Spleen (tissue), 11 donors: ENCODE results near the gene ZFYVE19. TPM values are rescaled to one million over a fixed set of nuclear protein-coding genes. Genes with fewer than 3 reads are reported as not detected.
A peak's percentile ranks its signal among the peaks of the same experiment; 100 is the strongest.

Experiments
- DNase-seq: peaks from one replicate; pipeline ENCODE4 v3.0.0-alpha.2; 2020
- H3K27ac ChIP-seq, 8 donors: fragments of 200-600 bp; sonication (generic) in 7 of 8; 1 replicate in 4 of 8; 2 replicates in 4 of 8; pipeline versions ENCODE4 v1.5.0 to v1.8.0; 2016 to 2021; ENCODE audit warnings: inconsistent platforms in 4 of 8, mild to moderate bottlenecking in 4 of 8, moderate library complexity in 1 of 8
- H3K27me3 ChIP-seq, 7 donors: fragments of 200-600 bp; sonication (generic) in 6 of 7; replicated peaks in 1 of 7; 1 replicate in 4 of 7; 2 replicates in 3 of 7; pipeline versions ENCODE4 v1.5.0 to v1.8.0; 2016 to 2021; ENCODE audit warnings: inconsistent platforms in 3 of 7, mild to moderate bottlenecking in 1 of 7
- H3K36me3 ChIP-seq, 6 donors: fragments of 200-600 bp; sonication (generic) in 5 of 6; 1 replicate in 4 of 6; 2 replicates in 2 of 6; pipeline versions ENCODE4 v1.5.0 to v1.8.0; 2016 to 2021; ENCODE audit warnings: inconsistent platforms in 2 of 6
- H3K4me1 ChIP-seq, 6 donors: fragments of 200-600 bp; sonication (generic) in 5 of 6; 1 replicate in 3 of 6; 2 replicates in 3 of 6; pipeline versions ENCODE4 v1.5.0 to v1.8.0; 2016 to 2021; ENCODE audit warnings: inconsistent platforms in 3 of 6
- H3K4me3 ChIP-seq, 8 donors: fragments of 200-600 bp; sonication (generic) in 7 of 8; 1 replicate in 4 of 8; 2 replicates in 4 of 8; pipeline versions ENCODE4 v1.5.0 to v1.8.0; 2016 to 2021; ENCODE audit warnings: inconsistent platforms in 4 of 8, mild to moderate bottlenecking in 4 of 8, moderate library complexity in 2 of 8
- H3K9me3 ChIP-seq, 8 donors: fragments of 200-600 bp; sonication (generic) in 7 of 8; 1 replicate in 4 of 8; 2 replicates in 4 of 8; pipeline versions ENCODE4 v1.5.0 to v1.8.0; 2016 to 2021; ENCODE audit warnings: inconsistent platforms in 4 of 8
- CTCF ChIP-seq, 11 experiments: fragments of 200-600 bp in 7 of 11; fragments of 450-650 bp in 4 of 11; sonication (generic) in 4 of 11; IDR thresholded peaks in 8 of 11; conservative IDR thresholded peaks in 3 of 11; 1 replicate in 7 of 11; 2 replicates in 4 of 11; pipeline versions ENCODE4 v1.4.0 to v1.8.0; 2016 to 2021; ENCODE audit warnings: antibody characterized with exemption in 11 of 11, inconsistent platforms in 4 of 11, mild to moderate bottlenecking in 1 of 11
- POLR2A ChIP-seq, 3 donors: fragments of 450-650 bp; IDR thresholded peaks; one replicate each; pipeline ENCODE4 v1.5.1; 2017; ENCODE audit warnings: antibody characterized with exemption in 3 of 3, mild to moderate bottlenecking in 1 of 3
- POLR2AphosphoS5 ChIP-seq, 3 donors: sonication (generic); formaldehyde crosslinking; IDR thresholded peaks; one replicate each; pipeline ENCODE4 v1.5.1; 2017; ENCODE audit warnings: antibody characterized with exemption in 3 of 3
- WGBS, 5 donors: extraction: QIAGEN DNeasy Blood & Tissue Kit in 3 of 5; methylation state at CpG; one replicate each; pipeline versions ENCODE4 v1.1.5 to v1.1.7; 2013 to 2018; 5-methylcytosine and 5-hydroxymethylcytosine counted together
- intact Hi-C: fragments of 100-400 bp; cut with DNase I; formaldehyde crosslinking; loops from one replicate; pipeline ENCODE4 v1.15.0; 2023; ENCODE audit warnings: low total_unique reads
- polyA plus RNA-seq, 3 donors: library from polyadenylated mRNA; stranded (reverse); fragments of 200-250 nt; gene quantifications; one replicate each; pipeline ENCODE4 v1.2.1, GENCODE V29; 2013
- total RNA-seq, 7 donors: library from RNA; depleted of rRNA in 3 of 7; stranded (reverse); fragments of >200 nt in 3 of 7; fragmentation: NEBNext Ultra II Directional in 4 of 7; extraction: Animal tissue kit (Norgen Biotek cat#: 25700) in 4 of 7; gene quantifications; one replicate each; pipeline versions ENCODE4 v1.1.0 to v1.2.1, GENCODE V29; 2016 to 2021
- donor health status: healthy with polysubstance abuse.
- donor health status: DM: no; HTN: no; CAD: no; lungs with moderate emphysema.
- donor health status: DM: no; HTN: no; CAD: no.
- donor health status: Bipolar disorder and iron deficiency.
- donor health status: healthy.
- donor health status: DM: no; HTN: no; CAD: no.
- donor health status: DM: yes; HTN: yes; CAD: no.

ZFYVE19 gene
- total and polyA plus RNA-seq, 10 donors = 16.1 to 31.7 (median 22.3) TPM

- intact Hi-C loops = no loop called here
- 20 to 38% (median 33%) methylated on average over 22 to 28 of the region's 28 CpGs for WGBS, 5 donors
- TF ChIP-seq POLR2AphosphoS5 (IDR thresholded peaks at IDR 0.05) (peak; percentile 66 to 84 (median 71)), CTCF (IDR thresholded peaks at IDR 0.05 in 8 of 11, conservative IDR thresholded peaks at IDR 0.05 in 3 of 11) (no peak)
Measured at GRCh38 chr15:40769274-40770146, 37.4 kb upstream of the ZFYVE19 start, which contains the start of gene C15orf62. Gene C15orf62 (plus strand): TSS chr15:40769980. CDS start chr15:40770496, 516 bp downstream.

GRCh38 chr15:40770147-40770721 lies 36.7 kb upstream of the ZFYVE19 start:
- Histone ChIP-seq H3K27ac (peak overlapping the region in 6 of 8 donors; percentile 54 to 79 (median 66)), H3K27me3 (no peaks in the 10 kb centered on the region), H3K36me3 (peaks cover 0 to 84% (median 42%) of the 10 kb centered on the region in 6 donors), H3K9me3 (no peaks in the 10 kb centered on the region), H3K4me1 (peaks cover 9 to 60% (median 40%) of the 10 kb centered on the region in 6 donors), H3K4me3 (peak overlapping the region in 1 of 8 donors; percentile 46)
- no peak for TF ChIP-seq CTCF (IDR thresholded peaks at IDR 0.05 in 8 of 11, conservative IDR thresholded peaks at IDR 0.05 in 3 of 11)
- no peak for TF ChIP-seq POLR2AphosphoS5 (IDR thresholded peaks at IDR 0.05)
- no peak for TF ChIP-seq POLR2A (IDR thresholded peaks at IDR 0.05)
- intact Hi-C loops = no loop called here
- 45 to 73% (median 65%) methylated on average over 8 to 17 of the region's 17 CpGs for WGBS, 5 donors
- peak; percentile 78 for DNase-seq

More at GRCh38 chr15:40769274-40770146, 37.4 kb upstream of the ZFYVE19 start, which contains the start of gene C15orf62:
- Histone ChIP-seq H3K4me3 (peak within 1 kb of the TSS in 3 of 8 donors; percentile 6 to 46 (median 16)), H3K27ac (peak within 1 kb of the TSS; percentile 17 to 79 (median 62)), H3K27me3 (no peaks in the 10 kb centered on the region), H3K4me1 (peaks cover 15 to 67% (median 48%) of the 10 kb centered on the region in 6 donors), H3K9me3 (no peaks in the 10 kb centered on the region), H3K36me3 (peaks cover 0 to 76% (median 35%) of the 10 kb centered on the region in 6 donors)
- peak; percentile 88 for DNase-seq

GRCh38 chr15:40771242-40771641 lies 35.6 kb upstream of the ZFYVE19 start:
- WGBS, 5 donors = 87 to 96% (median 94%) methylated on average over 5 of the region's 5 CpGs
- intact Hi-C loops = no loop called here

More at GRCh38 chr15:40771242-40771641, 35.6 kb upstream of the ZFYVE19 start:
- Histone ChIP-seq H3K4me3 (no peak overlapping the region), H3K36me3 (peaks cover 0 to 94% (median 52%) of the 10 kb centered on the region in 6 donors), H3K27ac (no peak overlapping the region), H3K27me3 (no peaks in the 10 kb centered on the region), H3K9me3 (no peaks in the 10 kb centered on the region), H3K4me1 (peaks cover 9 to 51% (median 32%) of the 10 kb centered on the region in 6 donors)
- DNase-seq = no peak
- no peak for TF ChIP-seq CTCF (IDR thresholded peaks at IDR 0.05 in 8 of 11, conservative IDR thresholded peaks at IDR 0.05 in 3 of 11)
- TF ChIP-seq POLR2A (IDR thresholded peaks at IDR 0.05) = no peak
- no peak for TF ChIP-seq POLR2AphosphoS5 (IDR thresholded peaks at IDR 0.05)
